HUES6 (cell line): Measurements from ENCODE around the gene VPS35L.
A peak's percentile ranks its signal among the peaks of the same experiment; 100 is the strongest.

Experiments
- H3K27ac ChIP-seq: 2 replicates; pipeline ENCODE4 v1.7.0; 2013; ENCODE audit warnings: low read depth, mild to moderate bottlenecking, low read length, inconsistent platforms
- H3K27me3 ChIP-seq: 2 replicates; pipeline ENCODE4 v1.6.1; 2013; ENCODE audit warnings: low read length; ENCODE audit not compliant: control insufficient read depth, insufficient read depth
- H3K36me3 ChIP-seq: 2 replicates; pipeline ENCODE4 v1.6.1; 2013; ENCODE audit warnings: low read length; ENCODE audit not compliant: control insufficient read depth, insufficient read depth
- H3K4me1 ChIP-seq: 2 replicates; pipeline ENCODE4 v1.6.1; 2013; ENCODE audit warnings: low read length; ENCODE audit not compliant: control insufficient read depth, insufficient read depth
- H3K4me3 ChIP-seq: 2 replicates; pipeline ENCODE4 v1.5.1; 2013; ENCODE audit warnings: low read depth, low read length
- H3K9ac ChIP-seq: one replicate; pipeline ENCODE4 v1.6.1; 2013; ENCODE audit warnings: mild to moderate bottlenecking, low read length
- H3K9me3 ChIP-seq: 2 replicates; pipeline ENCODE4 v1.6.1; 2013; ENCODE audit warnings: low read depth, low read length; ENCODE audit not compliant: control insufficient read depth, insufficient read depth

VPS35L gene

DNA sequence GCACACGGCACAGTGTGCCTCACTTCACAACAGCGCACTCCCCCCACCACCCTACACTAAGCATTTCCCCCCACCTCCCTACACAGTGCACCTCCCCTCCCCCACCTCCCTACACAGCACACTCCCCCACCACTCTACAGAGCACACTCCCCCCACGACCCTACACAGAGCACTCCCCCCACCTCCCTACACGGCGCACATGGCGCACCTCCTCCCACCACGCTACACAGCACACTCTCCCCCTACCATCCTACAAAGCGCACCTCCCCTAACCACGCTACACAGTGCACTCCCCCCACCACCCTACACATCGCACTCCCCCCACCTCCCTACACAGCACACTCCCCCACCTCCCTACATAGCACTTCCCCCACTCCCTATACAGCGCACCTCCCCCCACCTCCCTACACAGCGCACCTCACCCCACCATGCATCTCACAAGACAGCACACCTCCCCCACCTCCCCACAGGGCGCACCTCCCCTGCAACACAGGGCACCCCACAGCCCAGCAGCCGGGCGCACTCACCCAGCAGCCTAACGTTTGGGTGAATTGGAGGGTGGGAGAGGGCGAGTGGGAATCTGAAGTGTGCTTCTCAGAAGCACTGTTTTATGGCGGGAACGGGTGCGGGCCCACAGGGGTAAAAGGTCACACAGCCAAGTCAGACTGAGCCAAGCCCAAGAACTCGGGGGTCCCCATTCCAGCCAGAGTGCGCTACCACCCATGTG lies 152.2 kb downstream of the VPS35L start:
- Histone ChIP-seq H3K4me3 (no peak overlapping the region), H3K27me3 (no peaks in the 10 kb centered on the region), H3K4me1 (peaks cover 53% of the 10 kb centered on the region), H3K9me3 (no peaks in the 10 kb centered on the region), H3K9ac (no peak overlapping the region), H3K27ac (no peak overlapping the region), H3K36me3 (peaks cover 94% of the 10 kb centered on the region)

DNA sequence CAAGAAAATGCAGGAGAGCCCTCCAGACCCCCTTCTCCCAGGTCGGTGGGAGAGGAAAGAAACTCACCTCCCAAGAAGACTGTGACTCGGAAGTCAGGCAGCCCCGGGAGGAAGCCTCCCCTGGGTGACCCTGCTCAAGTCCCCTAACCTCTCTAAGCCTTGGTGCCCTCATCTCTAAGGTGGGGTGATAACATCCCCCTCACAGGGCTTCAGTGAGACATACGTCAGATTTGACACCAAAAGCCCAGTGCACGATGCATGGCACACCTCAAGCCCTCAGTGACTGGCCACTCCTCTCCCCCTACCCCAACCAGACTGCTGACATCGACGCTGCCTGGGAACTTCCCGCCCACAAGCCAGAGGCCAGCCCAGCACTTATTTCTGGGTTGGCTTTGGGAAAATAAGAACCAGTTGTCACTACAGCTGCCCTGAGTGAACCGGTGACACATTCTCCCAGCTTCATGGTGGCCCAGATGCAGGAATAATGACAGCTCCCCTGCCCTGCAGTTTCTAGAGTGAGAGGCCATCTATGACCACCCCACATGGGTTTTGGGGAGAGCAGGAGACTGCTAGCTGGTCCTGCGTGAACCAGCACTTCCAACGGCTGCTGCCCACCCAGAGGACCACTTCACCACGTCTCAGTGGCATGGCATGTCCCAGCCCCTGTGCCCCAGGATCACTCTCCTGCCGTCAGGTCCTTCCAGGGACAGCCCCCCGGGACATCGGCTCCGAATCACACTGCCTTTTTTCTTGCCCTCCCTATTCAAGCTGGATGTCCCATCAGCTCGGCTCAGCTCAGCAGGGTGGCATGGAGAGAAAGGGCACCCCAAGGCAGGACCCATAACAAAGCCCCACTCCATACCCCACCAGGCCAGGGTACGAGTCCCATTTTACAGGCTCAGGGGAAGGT lies 153.0 kb downstream of the VPS35L start:
- no peaks in the 10 kb centered on the region for H3K27me3 ChIP-seq
- no peaks in the 10 kb centered on the region for H3K9me3 ChIP-seq
- H3K36me3 ChIP-seq = peaks cover 92% of the 10 kb centered on the region
- H3K9ac ChIP-seq = no peak overlapping the region
- H3K4me1 ChIP-seq = peaks cover 56% of the 10 kb centered on the region
- no peak overlapping the region for H3K4me3 ChIP-seq
- no peak overlapping the region for H3K27ac ChIP-seq

- H3K9ac ChIP-seq = no peak overlapping the region
- no peak overlapping the region for H3K4me3 ChIP-seq
- no peaks in the 10 kb centered on the region for H3K27me3 ChIP-seq
- H3K36me3 ChIP-seq = peaks cover 92% of the 10 kb centered on the region
- H3K4me1 ChIP-seq = peaks cover 56% of the 10 kb centered on the region
- no peaks in the 10 kb centered on the region for H3K9me3 ChIP-seq
- peak overlapping the region; percentile 31; the same call in 1 of the 2 replicates for H3K27ac ChIP-seq
These were observed 154.1 kb downstream of the VPS35L start for GRCh38 chr16:19709381-19710136.

DNA sequence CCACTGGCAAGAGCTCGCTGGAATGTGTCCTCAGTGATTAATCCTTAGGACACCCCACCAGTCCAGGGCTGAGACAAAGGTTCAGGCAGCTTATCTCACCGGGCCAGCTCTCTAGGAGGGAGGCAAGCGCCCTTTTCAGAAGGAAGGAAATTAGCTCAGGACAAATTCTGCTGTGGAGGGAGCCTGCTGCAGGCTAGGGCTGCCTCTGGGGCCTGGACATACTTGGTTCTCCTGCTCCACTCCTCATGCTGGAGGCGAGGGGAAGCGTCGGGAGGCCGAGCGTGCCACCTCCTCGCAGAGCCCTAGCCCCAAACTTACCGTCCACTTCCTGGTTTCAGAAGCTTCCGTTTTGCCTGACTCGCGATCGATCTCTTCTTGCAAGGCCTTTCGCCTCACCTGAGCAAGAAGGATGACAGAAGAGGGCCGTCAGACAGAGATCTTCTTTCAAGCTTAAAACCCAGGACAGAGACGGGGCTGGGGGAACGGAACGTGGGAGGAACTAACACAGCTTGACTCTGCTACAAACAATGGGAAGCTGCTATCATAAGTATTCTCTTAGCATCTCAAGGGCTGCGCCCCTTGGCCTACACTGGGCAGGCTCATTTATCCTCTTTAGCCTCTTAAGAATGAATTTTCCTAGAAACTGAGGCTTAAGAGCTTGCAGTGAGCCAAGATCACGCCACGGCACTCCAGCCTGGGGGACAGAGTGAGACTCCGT lies 154.8 kb downstream of the VPS35L start:
- Histone ChIP-seq H3K4me1 (peaks cover 56% of the 10 kb centered on the region), H3K9me3 (no peaks in the 10 kb centered on the region), H3K4me3 (0 out of 2 replicates have a peak overlapping the region, but pooled peaks have one; percentile 15), H3K9ac (peak overlapping the region; percentile 51), H3K27ac (peak overlapping the region; percentile 31; the same call in 1 of the 2 replicates), H3K36me3 (peaks cover 91% of the 10 kb centered on the region), H3K27me3 (no peaks in the 10 kb centered on the region)

DNA sequence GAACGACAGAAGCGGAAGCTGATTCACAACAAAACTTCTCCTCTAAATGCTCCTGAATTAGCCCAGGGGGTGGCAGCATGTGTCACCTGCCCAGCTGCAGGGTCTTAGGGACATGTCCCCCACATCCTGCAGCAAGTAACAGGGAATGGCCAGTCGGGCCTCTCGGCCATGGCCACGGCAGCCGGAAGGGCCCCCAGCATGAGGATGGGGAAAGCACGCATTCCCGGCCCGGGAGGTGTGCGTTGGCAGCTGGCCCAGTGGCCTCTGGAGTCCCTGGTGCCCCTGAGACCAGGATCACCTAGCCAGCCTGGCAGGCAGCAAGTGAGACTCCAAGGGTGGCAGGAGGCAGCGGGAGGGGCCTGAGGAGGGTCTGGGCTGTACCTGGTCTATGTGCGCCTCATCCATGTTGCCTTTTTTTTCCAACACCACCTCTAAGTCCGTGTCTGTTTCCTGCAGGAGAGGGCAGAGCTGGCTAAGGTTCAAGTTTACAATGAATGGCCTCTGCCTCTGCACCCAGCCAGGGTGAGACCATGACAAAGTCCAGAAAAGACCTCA lies 155.6 kb downstream of the VPS35L start:
- no peaks in the 10 kb centered on the region for H3K9me3 ChIP-seq
- H3K4me1 ChIP-seq = peaks cover 57% of the 10 kb centered on the region
- H3K27me3 ChIP-seq = no peaks in the 10 kb centered on the region
- peaks cover 85% of the 10 kb centered on the region for H3K36me3 ChIP-seq
- H3K4me3 ChIP-seq = no peak overlapping the region
- peak overlapping the region; percentile 10 for H3K9ac ChIP-seq
- 0 out of 2 replicates have a peak overlapping the region, but pooled peaks have one; percentile 31 for H3K27ac ChIP-seq

DNA sequence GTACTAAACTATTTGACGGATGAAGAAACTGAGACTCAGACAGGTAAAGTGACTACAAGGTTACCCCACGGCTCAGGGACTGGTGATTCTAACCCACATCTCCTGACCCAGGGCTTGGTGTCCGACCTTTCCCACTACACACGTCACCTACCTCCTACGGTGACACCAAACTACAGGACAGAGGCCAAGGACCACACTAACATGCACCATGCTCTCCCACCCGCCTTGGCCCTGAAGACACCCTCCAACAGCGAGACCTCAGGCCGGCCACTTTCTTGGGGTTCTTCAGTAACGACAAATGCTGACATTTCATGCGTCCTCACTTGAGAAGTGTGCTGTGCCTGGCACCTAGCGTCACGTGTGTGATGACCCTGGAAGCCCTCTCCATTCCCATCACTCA lies 156.1 kb downstream of the VPS35L start:
- Histone ChIP-seq H3K27ac (no peak overlapping the region), H3K9ac (no peak overlapping the region), H3K4me3 (no peak overlapping the region), H3K9me3 (no peaks in the 10 kb centered on the region), H3K4me1 (peaks cover 62% of the 10 kb centered on the region), H3K27me3 (no peaks in the 10 kb centered on the region), H3K36me3 (peaks cover 85% of the 10 kb centered on the region)

DNA sequence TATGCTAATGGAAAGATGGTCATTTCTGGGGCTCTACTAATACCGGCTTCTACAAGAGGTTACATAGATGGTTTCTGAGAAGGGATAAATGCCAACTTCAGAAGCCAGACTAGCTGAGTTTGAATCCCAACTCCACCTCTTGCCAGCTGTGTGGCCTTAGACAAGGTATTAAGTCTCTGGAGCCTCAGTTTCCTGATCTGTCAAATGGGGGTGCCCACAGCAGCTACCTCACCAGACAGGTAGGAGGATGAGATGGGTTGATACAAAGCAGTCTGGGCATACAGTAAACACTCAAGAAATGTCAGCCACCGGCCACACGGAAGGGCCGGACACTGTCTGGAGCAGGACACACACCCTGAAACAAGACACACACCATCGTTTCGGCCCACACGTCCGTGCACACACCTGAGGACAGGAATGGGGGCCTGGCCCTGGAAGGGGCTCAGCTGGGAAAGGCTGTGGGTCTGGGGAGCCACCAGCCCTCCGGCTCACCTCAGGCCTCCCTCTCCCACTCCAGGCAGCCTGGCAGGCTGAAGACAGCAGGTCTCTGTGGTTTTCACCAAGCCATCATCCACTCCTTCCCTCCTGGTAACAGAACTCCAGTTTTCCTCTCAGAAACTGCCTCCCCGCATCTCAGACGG lies 157.0 kb downstream of the VPS35L start:
- peaks cover 77% of the 10 kb centered on the region for H3K36me3 ChIP-seq
- peaks cover 59% of the 10 kb centered on the region for H3K4me1 ChIP-seq
- H3K27ac ChIP-seq = no peak overlapping the region
- no peak overlapping the region for H3K9ac ChIP-seq
- no peaks in the 10 kb centered on the region for H3K27me3 ChIP-seq
- no peak overlapping the region for H3K4me3 ChIP-seq
- no peaks in the 10 kb centered on the region for H3K9me3 ChIP-seq

DNA sequence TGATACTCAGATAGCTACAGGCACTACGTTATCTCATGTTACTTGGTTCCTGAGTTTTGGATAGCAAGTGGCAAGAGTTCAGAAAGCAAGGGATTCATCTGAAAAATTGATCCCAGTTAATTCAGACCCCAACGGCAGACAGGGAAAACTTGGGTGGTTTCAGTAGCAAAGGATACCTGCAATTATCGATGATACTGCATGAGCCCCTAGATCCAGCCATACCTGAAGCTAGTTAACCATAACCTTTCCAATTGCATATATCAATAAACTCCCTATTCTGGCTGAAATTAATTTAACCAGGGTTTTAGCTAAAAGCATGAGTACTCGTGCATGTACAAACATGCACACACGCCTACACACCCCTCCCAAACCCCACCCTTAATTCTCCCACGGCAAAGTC lies 158.2 kb downstream of the VPS35L start:
- H3K27ac ChIP-seq = no peak overlapping the region
- H3K27me3 ChIP-seq = no peaks in the 10 kb centered on the region
- no peaks in the 10 kb centered on the region for H3K9me3 ChIP-seq
- H3K9ac ChIP-seq = no peak overlapping the region
- no peak overlapping the region for H3K4me3 ChIP-seq
- peaks cover 68% of the 10 kb centered on the region for H3K36me3 ChIP-seq
- peaks cover 50% of the 10 kb centered on the region for H3K4me1 ChIP-seq

DNA sequence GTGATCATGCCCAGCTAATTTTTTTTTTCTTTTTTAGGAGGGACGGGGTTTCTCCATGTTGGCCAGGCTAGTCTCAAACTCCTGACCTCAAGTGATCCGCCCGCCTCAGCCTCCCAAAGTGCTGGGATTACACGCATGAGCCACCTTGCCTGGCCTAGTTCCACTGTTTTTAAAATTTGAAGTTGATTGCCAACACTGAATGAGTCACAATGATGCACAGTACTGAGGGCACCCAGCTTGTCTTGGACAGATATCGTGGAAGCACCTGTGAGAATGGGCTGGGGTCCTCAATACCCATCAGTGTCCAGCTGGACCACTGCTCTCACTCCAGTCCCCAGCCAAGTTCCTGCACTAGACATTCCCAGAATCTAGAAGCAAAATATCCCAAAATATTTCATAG lies 160.1 kb downstream of the VPS35L start:
- Histone ChIP-seq H3K4me1 (peaks cover 36% of the 10 kb centered on the region), H3K9me3 (no peaks in the 10 kb centered on the region), H3K4me3 (no peak overlapping the region; the same call in 1 of the 2 replicates), H3K9ac (no peak overlapping the region), H3K27ac (no peak overlapping the region), H3K27me3 (no peaks in the 10 kb centered on the region), H3K36me3 (peaks cover 50% of the 10 kb centered on the region)

DNA sequence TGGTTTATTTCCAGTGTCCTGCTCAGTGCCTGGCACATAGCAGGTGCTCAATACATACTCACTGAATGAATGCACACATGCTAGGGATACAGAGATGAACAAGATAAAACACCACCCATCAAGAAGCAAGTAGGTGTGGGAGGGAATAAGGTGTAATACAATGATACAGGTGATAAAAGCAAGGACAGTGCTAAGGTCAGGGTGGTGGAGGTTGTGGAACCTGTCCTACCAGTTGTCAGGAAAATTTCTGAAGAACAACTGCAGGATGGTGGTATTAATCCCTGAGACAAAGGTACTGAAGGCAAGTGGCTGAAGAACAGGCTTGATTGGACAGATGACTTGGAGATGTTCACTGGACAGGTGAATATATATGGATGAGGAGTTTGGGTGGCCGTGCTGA lies 160.7 kb downstream of the VPS35L start:
- H3K36me3 ChIP-seq = peaks cover 46% of the 10 kb centered on the region
- H3K9ac ChIP-seq = peak overlapping the region; percentile 31
- peaks cover 30% of the 10 kb centered on the region for H3K4me1 ChIP-seq
- H3K9me3 ChIP-seq = no peaks in the 10 kb centered on the region
- no peaks in the 10 kb centered on the region for H3K27me3 ChIP-seq
- H3K27ac ChIP-seq = no peak overlapping the region
- peak overlapping the region; percentile 93 for H3K4me3 ChIP-seq
